H1 (cell line): ENCODE results near the gene PIMREG. TPM values are rescaled to one million over a fixed set of nuclear protein-coding genes. Genes with fewer than 3 reads are reported as not detected.

Experiments used
- CTCF ChIA-PET: fragments of 300-600 bp; sonication (Branson Sonifier 250); formaldehyde crosslinking; loops from one replicate; lab custom pipeline; 2021; ENCODE audit not compliant: partially characterized antibody; lab: Charles Lee
- POLR2A ChIA-PET: fragments of 300-600 bp; sonication (Branson Sonifier 250); formaldehyde crosslinking; loops from one replicate; lab custom pipeline; 2021; ENCODE audit warnings: inconsistent platforms; ENCODE audit not compliant: partially characterized antibody; lab: Charles Lee
- DNase-seq, 2 experiments: peaks; one replicate each; pipeline versions ENCODE4 v3.0.0 to v3.0.0-alpha.2; 2010 to 2022; ENCODE audit warnings: low spot score in 2 of 2, low read depth in 1 of 2, mixed read lengths in 1 of 2
- FAIRE-seq: peaks from 2 replicates; lab custom pipeline; 2011; peaks lifted over from hg19 to GRCh38; lab: Jason Lieb, UNC
- H2AFZ ChIP-seq: 2 replicates; pipeline ENCODE4 v1.8.1; 2012; ENCODE audit warnings: low read length, inconsistent platforms
- H2AK5ac ChIP-seq: 2 replicates; pipeline ENCODE4 v1.6.1; 2013; ENCODE audit warnings: low read depth, low read length
- H2BK120ac ChIP-seq: replicated peaks from 2 replicates; pipeline ENCODE3; 2013; ENCODE audit warnings: low read depth, low read length, inconsistent platforms
- H2BK12ac ChIP-seq: 2 replicates; pipeline ENCODE4 v1.6.1; 2013; ENCODE audit warnings: low read depth, low read length
- H2BK15ac ChIP-seq: 2 replicates; pipeline ENCODE4 v1.6.1; 2013; ENCODE audit warnings: low read length
- H2BK20ac ChIP-seq: 2 replicates; pipeline ENCODE4 v1.6.1; 2013; ENCODE audit warnings: low read length
- H2BK5ac ChIP-seq: 2 replicates; pipeline ENCODE4 v1.6.1; 2013; ENCODE audit warnings: low read depth, low read length
- H3K14ac ChIP-seq: 2 replicates; pipeline ENCODE4 v1.6.1; 2013; ENCODE audit warnings: inconsistent platforms; ENCODE audit not compliant: insufficient read length
- H3K18ac ChIP-seq: 2 replicates; pipeline ENCODE4 v1.6.1; 2013; ENCODE audit warnings: low read length; ENCODE audit errors: extremely low read depth
- H3K23ac ChIP-seq: 2 replicates; pipeline ENCODE4 v1.6.1; 2013; ENCODE audit warnings: inconsistent platforms; ENCODE audit not compliant: insufficient read length
- H3K23me2 ChIP-seq: 2 replicates; pipeline ENCODE4 v1.6.1; 2013; ENCODE audit warnings: low read depth, low read length
- H3K27ac ChIP-seq: 2 replicates; pipeline ENCODE4 v1.6.1; 2011; ENCODE audit warnings: low read depth, low read length, inconsistent platforms
- H3K27me3 ChIP-seq, 4 experiments: replicated peaks in 1 of 4; 1 replicate in 1 of 4; 2 replicates in 3 of 4; pipeline versions ENCODE4 v1.6.1 to v1.8.1; 2011 to 2013; ENCODE audit warnings: low read length in 3 of 4, mild to moderate bottlenecking in 3 of 4, inconsistent platforms in 2 of 4, mixed read lengths in 2 of 4, moderate library complexity in 1 of 4; ENCODE audit not compliant: control insufficient read depth in 3 of 4, insufficient read depth in 3 of 4; ENCODE audit errors: extremely low read depth in 1 of 4
- H3K36me3 ChIP-seq, 4 experiments: 2 replicates each; pipeline versions ENCODE4 v1.6.1 to v1.8.1; 2011 to 2013; ENCODE audit warnings: mild to moderate bottlenecking in 4 of 4, low read length in 3 of 4, moderate library complexity in 2 of 4, control low read depth in 1 of 4, inconsistent platforms in 1 of 4; ENCODE audit not compliant: insufficient read depth in 4 of 4, control insufficient read depth in 2 of 4
- H3K4ac ChIP-seq: replicated peaks from 2 replicates; pipeline ENCODE3; 2013; ENCODE audit warnings: low read length, low read depth, mixed read lengths, inconsistent platforms; ENCODE audit not compliant: insufficient read length
- H3K4me1 ChIP-seq, 4 experiments: replicated peaks in 1 of 4; 1 replicate in 1 of 4; 2 replicates in 3 of 4; pipeline versions ENCODE4 v1.6.1 to v1.8.1; 2011 to 2013; ENCODE audit warnings: low read length in 3 of 4, inconsistent platforms in 2 of 4, mixed read lengths in 1 of 4; ENCODE audit not compliant: insufficient read depth in 4 of 4, control insufficient read depth in 3 of 4
- H3K4me2 ChIP-seq, 2 experiments: 2 replicates each; pipeline versions ENCODE4 v1.6.1 to v1.8.1; 2011 to 2013; ENCODE audit warnings: low read depth in 2 of 2, low read length in 2 of 2, control low read depth in 1 of 2, inconsistent platforms in 1 of 2, mild to moderate bottlenecking in 1 of 2; ENCODE audit not compliant: insufficient read depth in 1 of 2
- H3K4me3 ChIP-seq, 4 experiments: fragments of 200-600, 300-600 bp in 1 of 4; sonication (generic), shearing (Covaris generic), sonication (Bioruptor Twin) in 1 of 4; 2 replicates each; pipeline versions ENCODE4 v1.5.1 to v1.8.1; 2011 to 2016; ENCODE audit warnings: low read length in 4 of 4, low read depth in 3 of 4, control low read depth in 2 of 4, inconsistent platforms in 2 of 4, mild to moderate bottlenecking in 2 of 4, mixed read lengths in 1 of 4, moderate library complexity in 1 of 4; ENCODE audit not compliant: insufficient read depth in 2 of 4; ENCODE audit errors: extremely low read depth in 1 of 4
- H3K56ac ChIP-seq: replicated peaks from 2 replicates; pipeline ENCODE3; 2013; ENCODE audit warnings: low read depth, mild to moderate bottlenecking, mixed read lengths, low read length, inconsistent platforms; ENCODE audit not compliant: insufficient read length
- H3K79me1 ChIP-seq: 2 replicates; pipeline ENCODE4 v1.6.1; 2013; ENCODE audit warnings: low read depth, low read length, control low read depth
- H3K79me2 ChIP-seq, 2 experiments: 2 replicates each; pipeline versions ENCODE4 v1.6.1 to v1.8.1; 2012 to 2013; ENCODE audit warnings: low read length in 2 of 2, mild to moderate bottlenecking in 2 of 2, inconsistent platforms in 1 of 2; ENCODE audit not compliant: insufficient read depth in 2 of 2, control insufficient read depth in 1 of 2
- H3K9ac ChIP-seq, 4 experiments: replicated peaks in 1 of 4; 1 replicate in 1 of 4; 2 replicates in 3 of 4; pipeline versions ENCODE4 v1.6.1 to v1.8.1; 2011 to 2013; ENCODE audit warnings: low read depth in 3 of 4, low read length in 3 of 4, control low read depth in 2 of 4, mild to moderate bottlenecking in 2 of 4, moderate library complexity in 2 of 4, inconsistent platforms in 1 of 4; ENCODE audit errors: extremely low read depth in 1 of 4
- H3K9me3 ChIP-seq, 2 experiments: 2 replicates each; pipeline versions ENCODE4 v1.6.1 to v1.8.1; 2012 to 2013; ENCODE audit warnings: mild to moderate bottlenecking in 2 of 2, moderate library complexity in 2 of 2, control low read depth in 1 of 2, inconsistent platforms in 1 of 2, low read depth in 1 of 2, low read length in 1 of 2, mixed read lengths in 1 of 2; ENCODE audit not compliant: insufficient read depth in 2 of 2
- H4K20me1 ChIP-seq, 2 experiments: replicated peaks in 1 of 2; 2 replicates each; pipeline versions ENCODE3 to v1.8.1; 2011 to 2013; ENCODE audit warnings: inconsistent platforms in 2 of 2, low read length in 2 of 2, mild to moderate bottlenecking in 1 of 2; ENCODE audit not compliant: insufficient read depth in 2 of 2, control insufficient read depth in 1 of 2
- H4K5ac ChIP-seq: 2 replicates; pipeline ENCODE4 v1.6.1; 2013; ENCODE audit warnings: low read length, low read depth, mixed read lengths, inconsistent platforms; ENCODE audit not compliant: insufficient read length
- H4K8ac ChIP-seq: 2 replicates; pipeline ENCODE4 v1.8.0; 2013; ENCODE audit warnings: mild to moderate bottlenecking, moderate library complexity, low read length, inconsistent platforms; ENCODE audit not compliant: insufficient read depth; ENCODE audit errors: extremely low read depth
- H4K91ac ChIP-seq: replicated peaks from 2 replicates; pipeline ENCODE3; 2013; ENCODE audit warnings: low read length, mixed read lengths, inconsistent platforms; ENCODE audit not compliant: insufficient read length
- BCL11A ChIP-seq, 2 experiments: IDR thresholded peaks; one replicate each; pipeline ENCODE4 v1.6.1; 2011; ENCODE audit warnings: low read depth in 2 of 2, low read length in 2 of 2, mild to moderate bottlenecking in 2 of 2
- CTBP2 ChIP-seq: IDR thresholded peaks from 2 replicates; pipeline ENCODE4 v1.7.0; 2011; ENCODE audit warnings: borderline replicate concordance, mild to moderate bottlenecking, moderate library complexity, mixed read lengths, low read length; ENCODE audit not compliant: insufficient read depth, insufficient read length
- E2F6 ChIP-seq: IDR thresholded peaks from 2 replicates; pipeline ENCODE4 v1.6.1; 2012; ENCODE audit warnings: inconsistent platforms
- EZH2 ChIP-seq: fragments of 200-600 bp; sonication (generic); IDR thresholded peaks from 2 replicates; pipeline ENCODE4 v1.7.1; 2012; ENCODE audit warnings: low read depth, mild to moderate bottlenecking, moderate library complexity, low read length, inconsistent platforms; ENCODE audit not compliant: severe bottlenecking
- FOSL1 ChIP-seq: IDR thresholded peaks from 2 replicates; pipeline ENCODE4 v1.6.1; 2011; ENCODE audit warnings: mild to moderate bottlenecking, low read depth, low read length, moderate library complexity; ENCODE audit not compliant: insufficient read depth
- KDM5A ChIP-seq: fragments of 200-600 bp; IDR thresholded peaks from 2 replicates; pipeline ENCODE4 v1.7.1; 2012; ENCODE audit warnings: mild to moderate bottlenecking, low read length, inconsistent platforms, mixed read lengths
- PHF8 ChIP-seq: fragments of 200-600 bp; sonication (generic); conservative IDR thresholded peaks from 2 replicates; pipeline ENCODE4 v1.7.1; 2012; ENCODE audit warnings: low read depth, mild to moderate bottlenecking, inconsistent platforms, low read length, moderate library complexity
- POLR2AphosphoS5 ChIP-seq: IDR thresholded peaks from 2 replicates; pipeline ENCODE4 v1.6.1; 2011; ENCODE audit warnings: low read depth, low read length
- RXRA ChIP-seq: IDR thresholded peaks from 2 replicates; pipeline ENCODE4 v1.6.1; 2011; ENCODE audit warnings: low read depth, mild to moderate bottlenecking, low read length, moderate library complexity; ENCODE audit not compliant: insufficient read depth
- SIX5 ChIP-seq: IDR thresholded peaks from 2 replicates; pipeline ENCODE4 v1.6.1; 2011; ENCODE audit warnings: mild to moderate bottlenecking, low read depth, low read length
- TBP ChIP-seq: IDR thresholded peaks from 2 replicates; pipeline ENCODE4 v1.6.1; 2011; ENCODE audit warnings: low read depth, low read length, improper control_type of control experiment
- WGBS, 2 experiments: shearing (Covaris generic) in 1 of 2; methylation state at CpG; one replicate each; pipeline versions ENCODE4 v1.1.6 to v1.1.7; 2013 to 2015; ENCODE audit warnings: low lambda C conversion rate in 2 of 2, mixed read lengths in 2 of 2, inconsistent platforms in 1 of 2, low coverage in 1 of 2, missing lambda C conversion rate in 1 of 2; ENCODE audit not compliant: insufficient replicate concordance in 2 of 2, insufficient coverage in 1 of 2, insufficient read length in 1 of 2; ENCODE audit errors: extremely low coverage in 1 of 2, missing lambda C conversion rate in 1 of 2; 5-methylcytosine and 5-hydroxymethylcytosine counted together
- polyA plus RNA-seq, 7 experiments: library from polyadenylated mRNA; depleted of rRNA in 3 of 7; stranded (reverse) in 5 of 7; unstranded in 2 of 7; fragments of >200 nt in 5 of 7; fragments of 200-250 nt in 2 of 7; gene quantifications; 1 replicate in 5 of 7; 2 replicates in 1 of 7; 4 replicates in 1 of 7; pipeline versions ENCODE4 v1.2.1 to v1.2.3, GENCODE V29; 2011 to 2013; ENCODE audit warnings: missing spikeins in 2 of 7, mixed read lengths in 2 of 7
- total RNA-seq: library from RNA; stranded (reverse); fragmentation: NEBNext Ultra II Directional; extraction: Animal tissue kit (Norgen Biotek cat#: 25700); gene quantifications from 2 replicates; pipeline ENCODE4 v1.2.1, GENCODE V29; 2021

The PIMREG gene
- total and polyA plus RNA-seq, 2 of the 8 experiments (the other 6 are each of a cell fraction or from before 2014, with no cell fraction given): 133 to 148 TPM

- ChIA-PET POLR2A (interaction anchor here (1.2 to 7.4 kb wide), 3 partner anchors 10 to 16 kb away, joined by 3 to 34 read pairs (median 3); partner anchors contain the start of gene PIMREG), CTCF (interaction anchor here (1.3 to 8.3 kb wide), 4 partner anchors 13 to 92 kb away, joined by 3 to 68 read pairs (median 4); no protein-coding TSS in a partner anchor)
- no peak overlapping the region for H4K91ac ChIP-seq
- H3K27me3 ChIP-seq: no peaks in the 10 kb centered on the region; a peak in 2 of 7 replicates
- H2BK120ac ChIP-seq: no peak overlapping the region
- H2BK5ac ChIP-seq: peak overlapping the region; percentile 66; the same call in 1 of the 2 replicates
- H2BK15ac ChIP-seq: peak overlapping the region; percentile 21; the same call in 1 of the 2 replicates
- H3K56ac ChIP-seq: no peak overlapping the region
- no peak overlapping the region for H2AK5ac ChIP-seq
- H3K79me1 ChIP-seq: no peaks in the 10 kb centered on the region
- no peak overlapping the region for H3K27ac ChIP-seq
- H3K14ac ChIP-seq: no peak overlapping the region
- H3K4me1 ChIP-seq: peaks cover 4 to 34% (median 23%) of the 10 kb centered on the region in 4 experiments
- H2BK20ac ChIP-seq: peak overlapping the region; percentile 75; the same call in 1 of the 2 replicates
- FAIRE-seq (no peak), DNase-seq (no peak)
- no peaks in the 10 kb centered on the region for H3K9me3 ChIP-seq
- H3K4me2 ChIP-seq: 0 out of 4 replicates have a peak overlapping the region, but pooled peaks of 1 of the 2 experiments have one; percentile 32
- peak overlapping the region; percentile 95; the same call in 1 of the 2 replicates for H3K18ac ChIP-seq
- no peaks in the 10 kb centered on the region for H3K79me2 ChIP-seq
- no peaks in the 10 kb centered on the region for H3K36me3 ChIP-seq
- H2AFZ ChIP-seq: no peak overlapping the region
- H3K23ac ChIP-seq: no peak overlapping the region
- H2BK12ac ChIP-seq: peak overlapping the region; percentile 97; the same call in 1 of the 2 replicates
- H3K4me3 ChIP-seq: no peak overlapping the region
- H4K20me1 ChIP-seq: no peaks in the 10 kb centered on the region
- H3K9ac ChIP-seq: no peak overlapping the region
- no peaks in the 10 kb centered on the region for H3K23me2 ChIP-seq
- H3K4ac ChIP-seq: no peak overlapping the region
- WGBS, 2 experiments: 87% methylated on average over 9 of the region's 9 CpGs; no CpG with 5 or more reads in 1 of the 2 experiments
- no peak overlapping the region for H4K5ac ChIP-seq
- H4K8ac ChIP-seq: no peak overlapping the region
- no peak for TF ChIP-seq BCL11A (IDR thresholded peaks at IDR 0.05; ENCODE audit: low read depth in 2 of 2, low read length in 2 of 2)
- TF ChIP-seq PHF8: no peak
- TF ChIP-seq CTBP2: no peak
- TF ChIP-seq SIX5: no peak
- no peak for TF ChIP-seq FOSL1
- no peak for TF ChIP-seq KDM5A
- TF ChIP-seq EZH2: no peak
- no peak for TF ChIP-seq POLR2AphosphoS5
- TF ChIP-seq TBP: no peak
- TF ChIP-seq RXRA: no peak
- TF ChIP-seq E2F6: no peak
These were observed 16.4 kb downstream of the PIMREG start for GRCh38 chr17:6460531-6461161.
